Ishikawa (cell line): Measurements from ENCODE around the gene TOMM40.

Source experiments
- CEBPB ChIP-seq: IDR thresholded peaks from 2 replicates; pipeline ENCODE4 v1.6.1; 2012
- CREB1 ChIP-seq: IDR thresholded peaks from 2 replicates; pipeline ENCODE4 v1.6.1; 2012; ENCODE audit warnings: low read depth
- EGR1 ChIP-seq: IDR thresholded peaks from 2 replicates; pipeline ENCODE4 v1.6.1; 2012
- EP300 ChIP-seq: IDR thresholded peaks from 2 replicates; pipeline ENCODE4 v1.6.1; 2012; ENCODE audit warnings: borderline replicate concordance
- FOXM1 ChIP-seq: IDR thresholded peaks from 2 replicates; pipeline ENCODE4 v1.6.1; 2012; ENCODE audit warnings: low read depth, borderline replicate concordance
- NFIC ChIP-seq: IDR thresholded peaks from 2 replicates; pipeline ENCODE4 v1.6.1; 2012
- RAD21 ChIP-seq: IDR thresholded peaks from 2 replicates; pipeline ENCODE4 v1.6.1; 2012; ENCODE audit warnings: low read depth
- TAF1 ChIP-seq: IDR thresholded peaks from 2 replicates; pipeline ENCODE4 v1.6.1; 2012; ENCODE audit warnings: low read depth, mild to moderate bottlenecking
- TCF12 ChIP-seq: IDR thresholded peaks from 2 replicates; pipeline ENCODE4 v1.6.1; 2012; ENCODE audit warnings: low read depth
- TEAD4 ChIP-seq: IDR thresholded peaks from 2 replicates; pipeline ENCODE4 v1.6.1; 2012
- USF1 ChIP-seq: IDR thresholded peaks from 2 replicates; pipeline ENCODE4 v1.6.1; 2012
- YY1 ChIP-seq: IDR thresholded peaks from 2 replicates; pipeline ENCODE4 v1.6.1; 2012; ENCODE audit warnings: low read depth
- ZBTB7A ChIP-seq: IDR thresholded peaks from 2 replicates; pipeline ENCODE4 v1.6.1; 2012; ENCODE audit warnings: low read depth
- TF ChIP-seq, protein P1 (sequence below): IDR thresholded peaks from 2 replicates; pipeline ENCODE4 v1.6.1; 2012; ENCODE audit warnings: low read depth, mild to moderate bottlenecking
- TF ChIP-seq, protein P2 (sequence below): IDR thresholded peaks from 2 replicates; pipeline ENCODE4 v1.6.1; 2012

The TOMM40 gene

GRCh38 chr19:44904426-44904994 is 13.5 kb downstream of the TOMM40 start:
- TF ChIP-seq TAF1 (no peak), TCF12 (no peak), RAD21 (no peak), FOXM1 (no peak), TEAD4 (no peak), CREB1 (no peak), CEBPB (no peak), USF1 (no peak), EP300 (no peak), ZBTB7A (no peak; the same call in 1 of the 2 replicates), NFIC (no peak)
- TF ChIP-seq, protein P1, sequence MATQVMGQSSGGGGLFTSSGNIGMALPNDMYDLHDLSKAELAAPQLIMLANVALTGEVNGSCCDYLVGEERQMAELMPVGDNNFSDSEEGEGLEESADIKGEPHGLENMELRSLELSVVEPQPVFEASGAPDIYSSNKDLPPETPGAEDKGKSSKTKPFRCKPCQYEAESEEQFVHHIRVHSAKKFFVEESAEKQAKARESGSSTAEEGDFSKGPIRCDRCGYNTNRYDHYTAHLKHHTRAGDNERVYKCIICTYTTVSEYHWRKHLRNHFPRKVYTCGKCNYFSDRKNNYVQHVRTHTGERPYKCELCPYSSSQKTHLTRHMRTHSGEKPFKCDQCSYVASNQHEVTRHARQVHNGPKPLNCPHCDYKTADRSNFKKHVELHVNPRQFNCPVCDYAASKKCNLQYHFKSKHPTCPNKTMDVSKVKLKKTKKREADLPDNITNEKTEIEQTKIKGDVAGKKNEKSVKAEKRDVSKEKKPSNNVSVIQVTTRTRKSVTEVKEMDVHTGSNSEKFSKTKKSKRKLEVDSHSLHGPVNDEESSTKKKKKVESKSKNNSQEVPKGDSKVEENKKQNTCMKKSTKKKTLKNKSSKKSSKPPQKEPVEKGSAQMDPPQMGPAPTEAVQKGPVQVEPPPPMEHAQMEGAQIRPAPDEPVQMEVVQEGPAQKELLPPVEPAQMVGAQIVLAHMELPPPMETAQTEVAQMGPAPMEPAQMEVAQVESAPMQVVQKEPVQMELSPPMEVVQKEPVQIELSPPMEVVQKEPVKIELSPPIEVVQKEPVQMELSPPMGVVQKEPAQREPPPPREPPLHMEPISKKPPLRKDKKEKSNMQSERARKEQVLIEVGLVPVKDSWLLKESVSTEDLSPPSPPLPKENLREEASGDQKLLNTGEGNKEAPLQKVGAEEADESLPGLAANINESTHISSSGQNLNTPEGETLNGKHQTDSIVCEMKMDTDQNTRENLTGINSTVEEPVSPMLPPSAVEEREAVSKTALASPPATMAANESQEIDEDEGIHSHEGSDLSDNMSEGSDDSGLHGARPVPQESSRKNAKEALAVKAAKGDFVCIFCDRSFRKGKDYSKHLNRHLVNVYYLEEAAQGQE, result no peak
- TF ChIP-seq, protein P2, sequence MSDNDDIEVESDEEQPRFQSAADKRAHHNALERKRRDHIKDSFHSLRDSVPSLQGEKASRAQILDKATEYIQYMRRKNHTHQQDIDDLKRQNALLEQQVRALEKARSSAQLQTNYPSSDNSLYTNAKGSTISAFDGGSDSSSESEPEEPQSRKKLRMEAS, result no peak

GRCh38 chr19:44905437-44906160 is 14.5 kb downstream of the TOMM40 start, which contains the start of gene APOE:
APOE (plus strand) TSS chr19:44905796; CDS start chr19:44906625, 829 bp downstream.
- TF ChIP-seq CREB1 (no peak; the same call in 1 of the 2 replicates), TAF1 (no peak), USF1 (peak; percentile 54), ZBTB7A (peak; percentile 83)

GRCh38 chr19:44907613-44908012 is 16.6 kb downstream of the TOMM40 start:
- TF ChIP-seq TEAD4 (no peak), CREB1 (no peak), NFIC (no peak), TAF1 (no peak), EP300 (no peak), YY1 (no peak), RAD21 (no peak), FOXM1 (no peak), CEBPB (no peak), EGR1 (no peak), USF1 (no peak), ZBTB7A (no peak), TCF12 (no peak)
- TF ChIP-seq, protein P1, result no peak
- TF ChIP-seq, protein P2, result no peak

DNA sequence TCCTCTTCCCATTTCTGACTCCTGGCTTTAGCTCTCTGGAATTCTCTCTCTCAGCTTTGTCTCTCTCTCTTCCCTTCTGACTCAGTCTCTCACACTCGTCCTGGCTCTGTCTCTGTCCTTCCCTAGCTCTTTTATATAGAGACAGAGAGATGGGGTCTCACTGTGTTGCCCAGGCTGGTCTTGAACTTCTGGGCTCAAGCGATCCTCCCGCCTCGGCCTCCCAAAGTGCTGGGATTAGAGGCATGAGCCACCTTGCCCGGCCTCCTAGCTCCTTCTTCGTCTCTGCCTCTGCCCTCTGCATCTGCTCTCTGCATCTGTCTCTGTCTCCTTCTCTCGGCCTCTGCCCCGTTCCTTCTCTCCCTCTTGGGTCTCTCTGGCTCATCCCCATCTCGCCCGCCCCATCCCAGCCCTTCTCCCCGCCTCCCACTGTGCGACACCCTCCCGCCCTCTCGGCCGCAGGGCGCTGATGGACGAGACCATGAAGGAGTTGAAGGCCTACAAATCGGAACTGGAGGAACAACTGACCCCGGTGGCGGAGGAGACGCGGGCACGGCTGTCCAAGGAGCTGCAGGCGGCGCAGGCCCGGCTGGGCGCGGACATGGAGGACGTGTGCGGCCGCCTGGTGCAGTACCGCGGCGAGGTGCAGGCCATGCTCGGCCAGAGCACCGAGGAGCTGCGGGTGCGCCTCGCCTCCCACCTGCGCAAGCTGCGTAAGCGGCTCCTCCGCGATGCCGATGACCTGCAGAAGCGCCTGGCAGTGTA is 17.2 kb downstream of the TOMM40 start:
- no peak for TF ChIP-seq FOXM1
- TF ChIP-seq, protein P1, result no peak
- TF ChIP-seq TEAD4, result no peak
- no peak for TF ChIP-seq CREB1
- no peak for TF ChIP-seq ZBTB7A
- TF ChIP-seq, protein P2, result no peak
- no peak for TF ChIP-seq EP300
- TF ChIP-seq USF1, result no peak
- TF ChIP-seq YY1, result no peak
- TF ChIP-seq TCF12, result no peak
- no peak for TF ChIP-seq EGR1
- TF ChIP-seq TAF1, result no peak
- no peak for TF ChIP-seq CEBPB
